MCF 10A (cell line): ENCODE measurements around the gene WASF3. TPM values are rescaled to one million over a fixed set of nuclear protein-coding genes. Genes with fewer than 3 reads are reported as not detected.

Source experiments
- BruUV-seq: library from RNA; stranded (reverse); fragments of 400-500 nt; replicated peaks from 2 replicates; lab custom pipeline; 2021; lab: Mats Ljungman, UMichigan
- CTCF ChIA-PET: fragments of 300-600 bp; sonication (Branson Sonifier 250); formaldehyde crosslinking; extraction: SDS; loops from one replicate; lab custom pipeline; 2021; ENCODE audit warnings: antibody characterized with exemption, inconsistent platforms; lab: Yijun Ruan, JAX
- POLR2A ChIA-PET: fragments of 300-600, 350-650 bp; sonication (Branson Sonifier 250); formaldehyde crosslinking; extraction: SDS; loops from one replicate; lab custom pipeline; 2020; ENCODE audit warnings: antibody characterized with exemption, inconsistent platforms; lab: Yijun Ruan, JAX
- DNase-seq: peaks from one replicate; pipeline ENCODE4 v3.0.0-alpha.2; 2018; ENCODE audit not compliant: unreplicated experiment
- H3K27ac Mint-ChIP-seq: one replicate; pipeline ENCODE4 v1.8.0; 2022; ENCODE audit warnings: mild to moderate bottlenecking, low read depth, mixed read lengths; ENCODE audit not compliant: unreplicated experiment
- H3K27me3 Mint-ChIP-seq: one replicate; pipeline ENCODE4 v1.8.0; 2022; ENCODE audit warnings: mixed read lengths; ENCODE audit not compliant: insufficient read depth, unreplicated experiment
- H3K36me3 Mint-ChIP-seq: one replicate; pipeline ENCODE4 v1.8.0; 2022; ENCODE audit warnings: mild to moderate bottlenecking, moderate library complexity, mixed read lengths; ENCODE audit not compliant: insufficient read depth, unreplicated experiment
- H3K4me1 Mint-ChIP-seq: one replicate; pipeline ENCODE4 v1.8.0; 2022; ENCODE audit warnings: mixed read lengths; ENCODE audit not compliant: insufficient read depth, unreplicated experiment
- H3K4me3 Mint-ChIP-seq: one replicate; pipeline ENCODE4 v1.8.0; 2022; ENCODE audit warnings: mild to moderate bottlenecking, moderate library complexity, mixed read lengths; ENCODE audit not compliant: unreplicated experiment
- H3K9me3 Mint-ChIP-seq: one replicate; pipeline ENCODE4 v1.8.0; 2022; ENCODE audit warnings: mixed read lengths; ENCODE audit not compliant: unreplicated experiment
- intact Hi-C: fragments of 100-400 bp; cut with micrococcal nuclease; formaldehyde crosslinking; loops from 2 replicates; pipeline ENCODE4 v1.14.1; 2022
- total RNA-seq: library from RNA; stranded (reverse); gene quantifications from 2 replicates; pipeline ENCODE4 v1.2.3, GENCODE V29; 2022
- TF ChIP-seq, protein P1 (sequence below): fragments of 200-600 bp; IDR thresholded peaks from one replicate; pipeline ENCODE4 v1.8.0; 2022; ENCODE audit warnings: antibody characterized with exemption, mild to moderate bottlenecking; ENCODE audit not compliant: unreplicated experiment

WASF3 gene
- total RNA-seq, 1 experiment from 2014 or later, result 24.0 TPM

GRCh38 chr13:26584713-26585112 lies 27.2 kb downstream of the WASF3 start:
- peak; percentile 2 for DNase-seq
- Mint-ChIP-seq H3K27me3 (no peaks in the 10 kb centered on the region), H3K9me3 (no peaks in the 10 kb centered on the region), H3K36me3 (no peaks in the 10 kb centered on the region), H3K4me3 (no peak overlapping the region), H3K27ac (no peak overlapping the region), H3K4me1 (peaks cover 10% of the 10 kb centered on the region)
- CTCF ChIA-PET, result interaction anchor here (0.6 kb wide), 2 partner anchors 91 to 115 kb away, joined by 3 to 6 read pairs; no protein-coding TSS in a partner anchor
- BruUV-seq, result no TSS peak
- intact Hi-C loops, result no loop called here
- POLR2A ChIA-PET, result interaction anchor here (0.6 to 2.2 kb wide), 3 partner anchors 15 to 399 kb away, joined by 4 to 5 read pairs (median 5); no protein-coding TSS in a partner anchor
- TF ChIP-seq, protein P1, sequence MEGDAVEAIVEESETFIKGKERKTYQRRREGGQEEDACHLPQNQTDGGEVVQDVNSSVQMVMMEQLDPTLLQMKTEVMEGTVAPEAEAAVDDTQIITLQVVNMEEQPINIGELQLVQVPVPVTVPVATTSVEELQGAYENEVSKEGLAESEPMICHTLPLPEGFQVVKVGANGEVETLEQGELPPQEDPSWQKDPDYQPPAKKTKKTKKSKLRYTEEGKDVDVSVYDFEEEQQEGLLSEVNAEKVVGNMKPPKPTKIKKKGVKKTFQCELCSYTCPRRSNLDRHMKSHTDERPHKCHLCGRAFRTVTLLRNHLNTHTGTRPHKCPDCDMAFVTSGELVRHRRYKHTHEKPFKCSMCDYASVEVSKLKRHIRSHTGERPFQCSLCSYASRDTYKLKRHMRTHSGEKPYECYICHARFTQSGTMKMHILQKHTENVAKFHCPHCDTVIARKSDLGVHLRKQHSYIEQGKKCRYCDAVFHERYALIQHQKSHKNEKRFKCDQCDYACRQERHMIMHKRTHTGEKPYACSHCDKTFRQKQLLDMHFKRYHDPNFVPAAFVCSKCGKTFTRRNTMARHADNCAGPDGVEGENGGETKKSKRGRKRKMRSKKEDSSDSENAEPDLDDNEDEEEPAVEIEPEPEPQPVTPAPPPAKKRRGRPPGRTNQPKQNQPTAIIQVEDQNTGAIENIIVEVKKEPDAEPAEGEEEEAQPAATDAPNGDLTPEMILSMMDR, result no peak

- CTCF ChIA-PET, result interaction anchor here (0.6 kb wide), 2 partner anchors 91 to 115 kb away, joined by 3 to 6 read pairs; no protein-coding TSS in a partner anchor
- Mint-ChIP-seq H3K27ac (no peak overlapping the region), H3K27me3 (no peaks in the 10 kb centered on the region), H3K36me3 (no peaks in the 10 kb centered on the region), H3K9me3 (no peaks in the 10 kb centered on the region), H3K4me3 (no peak overlapping the region), H3K4me1 (peaks cover 10% of the 10 kb centered on the region)
- POLR2A ChIA-PET, result interaction anchor here (0.6 to 2.2 kb wide), 4 partner anchors 11 to 399 kb away, joined by 3 to 5 read pairs (median 4); no protein-coding TSS in a partner anchor
- DNase-seq, result no peak
- no TSS peak for BruUV-seq
- TF ChIP-seq, protein P1, result no peak
- intact Hi-C loops, result no loop called here
Measured at GRCh38 chr13:26585136-26585535, 27.7 kb downstream of the WASF3 start.

- peaks cover 16% of the 10 kb centered on the region for H3K4me1 Mint-ChIP-seq
- no peaks in the 10 kb centered on the region for H3K36me3 Mint-ChIP-seq
- no peak for DNase-seq
- ChIA-PET CTCF (no interaction called here), POLR2A (interaction anchor here (0.7 to 1.3 kb wide), 4 partner anchors 9 to 29 kb away, joined by 3 to 5 read pairs (median 4); no protein-coding TSS in a partner anchor)
- BruUV-seq, result no TSS peak
- H3K9me3 Mint-ChIP-seq, result no peaks in the 10 kb centered on the region
- H3K27me3 Mint-ChIP-seq, result no peaks in the 10 kb centered on the region
- H3K4me3 Mint-ChIP-seq, result no peak overlapping the region
- H3K27ac Mint-ChIP-seq, result no peak overlapping the region
- intact Hi-C loops, result no loop called here
- TF ChIP-seq, protein P1, result no peak
Measured at GRCh38 chr13:26587251-26587650, 29.8 kb downstream of the WASF3 start.

DNA sequence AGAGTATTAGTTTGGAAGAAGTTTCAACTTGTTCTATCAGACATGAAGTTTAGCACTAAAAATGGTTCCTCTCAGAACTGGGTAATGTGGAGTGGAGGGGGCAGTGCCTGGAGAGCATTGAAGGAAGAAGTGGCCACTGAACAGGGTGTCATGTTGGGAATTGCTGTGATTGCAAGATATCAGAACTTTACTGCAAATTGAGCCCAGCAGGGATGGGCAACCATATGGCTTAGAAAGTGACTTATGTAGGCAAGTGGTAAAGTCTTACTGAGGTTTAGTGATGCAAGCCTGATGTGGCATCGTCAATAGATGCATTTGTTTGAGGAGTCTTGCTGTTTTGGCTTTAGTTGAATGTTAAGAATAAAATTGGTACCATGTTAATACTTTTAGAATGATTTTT lies 31.7 kb downstream of the WASF3 start:
- BruUV-seq, result no TSS peak
- POLR2A ChIA-PET, result interaction anchor here (0.7 to 1.3 kb wide), 2 partner anchors 30 to 107 kb away, joined by 3 read pairs; no protein-coding TSS in a partner anchor
- H3K36me3 Mint-ChIP-seq, result no peaks in the 10 kb centered on the region
- no peak for DNase-seq
- no peaks in the 10 kb centered on the region for H3K9me3 Mint-ChIP-seq
- intact Hi-C loops, result no loop called here
- CTCF ChIA-PET, result interaction anchor here (0.8 kb wide), 1 partner anchor 107 kb away, joined by 3 read pairs; no protein-coding TSS in a partner anchor
- no peaks in the 10 kb centered on the region for H3K27me3 Mint-ChIP-seq
- no peak overlapping the region for H3K27ac Mint-ChIP-seq
- H3K4me3 Mint-ChIP-seq, result no peak overlapping the region
- TF ChIP-seq, protein P1, result no peak
- H3K4me1 Mint-ChIP-seq, result peaks cover 16% of the 10 kb centered on the region
